Endodermal cell (in vitro differentiated cells): ENCODE results near the gene CD44. TPM values are rescaled to one million over a fixed set of nuclear protein-coding genes. Genes with fewer than 3 reads are reported as not detected.

Source experiments
- DNase-seq: peaks from one replicate; pipeline ENCODE4 v3.0.0-alpha.2; 2017
- H3K27ac ChIP-seq: 2 replicates; pipeline ENCODE4 v1.5.1; 2013; ENCODE audit warnings: mild to moderate bottlenecking, low read depth, low read length, moderate library complexity
- H3K27me3 ChIP-seq: 2 replicates; pipeline ENCODE4 v1.6.1; 2013; ENCODE audit warnings: mild to moderate bottlenecking, low read length, moderate library complexity; ENCODE audit not compliant: insufficient read depth, control insufficient read depth, poor library complexity, severe bottlenecking
- H3K36me3 ChIP-seq: 2 replicates; pipeline ENCODE4 v1.7.0; 2013; ENCODE audit warnings: mild to moderate bottlenecking, low read length, moderate library complexity; ENCODE audit not compliant: control insufficient read depth, insufficient read depth
- H3K4me1 ChIP-seq: one replicate; pipeline ENCODE4 v1.7.0; 2013; ENCODE audit warnings: low read length; ENCODE audit not compliant: control insufficient read depth, insufficient read depth
- H3K4me3 ChIP-seq: 2 replicates; pipeline ENCODE4 v1.5.1; 2013; ENCODE audit warnings: mild to moderate bottlenecking, low read length, moderate library complexity
- H3K9ac ChIP-seq: 2 replicates; pipeline ENCODE4 v1.6.1; 2013; ENCODE audit warnings: mild to moderate bottlenecking, low read length, moderate library complexity; ENCODE audit not compliant: poor library complexity, severe bottlenecking; ENCODE audit errors: extremely low read depth
- H3K9me3 ChIP-seq: 2 replicates; pipeline ENCODE4 v1.6.1; 2013; ENCODE audit warnings: mild to moderate bottlenecking, low read length, moderate library complexity; ENCODE audit not compliant: control insufficient read depth
- H3K27ac Mint-ChIP-seq: 2 replicates; pipeline ENCODE4 v1.8.0; 2020; ENCODE audit warnings: mixed read lengths
- H3K27me3 Mint-ChIP-seq: 2 replicates; pipeline ENCODE4 v1.8.0; 2021; ENCODE audit warnings: mild to moderate bottlenecking, mixed read lengths; ENCODE audit not compliant: insufficient read depth
- H3K36me3 Mint-ChIP-seq: 2 replicates; pipeline ENCODE4 v1.8.0; 2020; ENCODE audit warnings: low read depth, mixed read lengths
- H3K4me1 Mint-ChIP-seq: 2 replicates; pipeline ENCODE4 v1.8.0; 2020; ENCODE audit warnings: mixed read lengths
- H3K4me3 Mint-ChIP-seq: 2 replicates; pipeline ENCODE4 v1.8.0; 2020; ENCODE audit warnings: mild to moderate bottlenecking, moderate library complexity, mixed read lengths
- H3K9me3 Mint-ChIP-seq: 2 replicates; pipeline ENCODE4 v1.8.0; 2020; ENCODE audit warnings: mild to moderate bottlenecking, mixed read lengths
- CTCF ChIP-seq: fragments of 200-600 bp; sonication (generic); conservative IDR thresholded peaks from 2 replicates; pipeline ENCODE4 v1.5.0; 2021; ENCODE audit warnings: antibody characterized with exemption, mild to moderate bottlenecking
- WGBS, 2 experiments: methylation state at CpG; one replicate each; pipeline versions ENCODE4 v1.1.5 to v1.1.7; 2013; ENCODE audit warnings: missing lambda C conversion rate in 2 of 2, mixed read lengths in 1 of 2; ENCODE audit not compliant: insufficient coverage in 1 of 2, insufficient read length in 1 of 2; 5-methylcytosine and 5-hydroxymethylcytosine counted together
- total RNA-seq, 2 donors: library from RNA; stranded (reverse); fragmentation: NEBNext Ultra II Directional in 1 of 2; extraction: Animal tissue kit (Norgen Biotek cat#: 25700) in 1 of 2; gene quantifications; 2 replicates in 1 of 2; 3 replicates in 1 of 2; pipeline ENCODE4 v1.2.1, GENCODE V29; 2021

CD44 gene
- total RNA-seq, 2 donors from 2014 or later = 1.2 to 4.6 TPM

- Histone ChIP-seq H3K9ac (no peak overlapping the region), H3K4me3 (no peak overlapping the region), H3K9me3 (no peaks in the 10 kb centered on the region), H3K27ac (no peak overlapping the region), H3K36me3 (no peaks in the 10 kb centered on the region), H3K27me3 (peaks cover 69% of the 10 kb centered on the region), H3K4me1 (peaks cover 17% of the 10 kb centered on the region)
- H3K4me1 Mint-ChIP-seq = peaks cover 34% of the 10 kb centered on the region
- no peak for DNase-seq
- no peak overlapping the region for H3K27ac Mint-ChIP-seq
- H3K27me3 Mint-ChIP-seq = peaks cover 93% of the 10 kb centered on the region
- TF ChIP-seq CTCF = no peak
- no peaks in the 10 kb centered on the region for H3K9me3 Mint-ChIP-seq
- H3K4me3 Mint-ChIP-seq = no peak overlapping the region
- WGBS, 2 experiments = 94% methylated on average over 2 of the region's 2 CpGs; no CpG with 5 or more reads in 1 of the 2 experiments
- no peaks in the 10 kb centered on the region for H3K36me3 Mint-ChIP-seq
These were observed 6.3 kb downstream of the CD44 start for GRCh38 chr11:35145271-35145670.

GRCh38 chr11:35146074-35146521, 7.1 kb downstream of the CD44 start:
- peaks cover 93% of the 10 kb centered on the region for H3K27me3 Mint-ChIP-seq
- H3K9me3 ChIP-seq = peaks cover 3% of the 10 kb centered on the region
- H3K4me3 Mint-ChIP-seq = no peak overlapping the region
- H3K4me3 ChIP-seq = no peak overlapping the region
- H3K4me1 ChIP-seq = peaks cover 17% of the 10 kb centered on the region
- no peak for TF ChIP-seq CTCF
- no peak overlapping the region for H3K9ac ChIP-seq
- DNase-seq = no peak
- no peaks in the 10 kb centered on the region for H3K36me3 Mint-ChIP-seq
- 78 to 98% methylated on average over 5 to 7 of the region's 7 CpGs for WGBS, 2 experiments
- H3K4me1 Mint-ChIP-seq = peaks cover 37% of the 10 kb centered on the region
- H3K27ac ChIP-seq = no peak overlapping the region
- no peak overlapping the region for H3K27ac Mint-ChIP-seq
- no peaks in the 10 kb centered on the region for H3K9me3 Mint-ChIP-seq
- H3K36me3 ChIP-seq = no peaks in the 10 kb centered on the region
- H3K27me3 ChIP-seq = peaks cover 61% of the 10 kb centered on the region

GRCh38 chr11:35146711-35147110, 7.7 kb downstream of the CD44 start:
- no peaks in the 10 kb centered on the region for H3K36me3 Mint-ChIP-seq
- Histone ChIP-seq H3K9me3 (peaks cover 3% of the 10 kb centered on the region), H3K4me3 (no peak overlapping the region), H3K27ac (no peak overlapping the region), H3K36me3 (no peaks in the 10 kb centered on the region), H3K9ac (no peak overlapping the region), H3K27me3 (peaks cover 54% of the 10 kb centered on the region), H3K4me1 (peaks cover 17% of the 10 kb centered on the region)
- WGBS, 2 experiments = 86 to 91% methylated on average over 2 of the region's 2 CpGs
- no peaks in the 10 kb centered on the region for H3K9me3 Mint-ChIP-seq
- H3K4me3 Mint-ChIP-seq = no peak overlapping the region
- TF ChIP-seq CTCF = no peak
- no peak for DNase-seq
- H3K27me3 Mint-ChIP-seq = peaks cover 93% of the 10 kb centered on the region
- peaks cover 44% of the 10 kb centered on the region for H3K4me1 Mint-ChIP-seq
- H3K27ac Mint-ChIP-seq = no peak overlapping the region
